Measurements from ENCODE around the gene BEND3. TPM values are rescaled to one million over a fixed set of nuclear protein-coding genes. Genes with fewer than 3 reads are reported as not detected.

The BEND3 gene
- total RNA-seq, 2 experiments from 2014 or later: 5.8 to 6.3 TPM

- Mint-ChIP-seq H3K4me3 (peak overlapping the region; percentile 72), H3K27me3 (peaks cover 7% of the 10 kb centered on the region), H3K27ac (peak overlapping the region; percentile 75), H3K4me1 (ENCODE audit: low read depth) (peaks cover 16% of the 10 kb centered on the region), H3K9me3 (no peaks in the 10 kb centered on the region), H3K36me3 (ENCODE audit: low read depth) (no peaks in the 10 kb centered on the region)
- POLR2A ChIA-PET: interaction anchor here (0.5 to 1.5 kb wide), 6 partner anchors 9 to 782 kb away, joined by 3 to 7 read pairs (median 3); partner anchors contain the start of gene MTRES1
- TF ChIP-seq CTCF (IDR thresholded peaks at IDR 0.05): no peak
- CTCF ChIA-PET: interaction anchor here (0.7 to 1.2 kb wide), 6 partner anchors 88 to 558 kb away, joined by 3 to 7 read pairs (median 3); partner anchors contain the start of genes MTRES1 and PDSS2
- DNase-seq (peak; percentile 49), ATAC-seq (peak; percentile 10)
- intact Hi-C loops (cut with micrococcal nuclease): no loop called here
These were observed 496 bp upstream of the BEND3 start for GRCh38 chr6:107115695-107116327.

- Mint-ChIP-seq H3K4me1 (ENCODE audit: low read depth) (peaks cover 16% of the 10 kb centered on the region), H3K9me3 (no peaks in the 10 kb centered on the region), H3K27ac (peak overlapping the region; percentile 76), H3K36me3 (ENCODE audit: low read depth) (no peaks in the 10 kb centered on the region), H3K27me3 (peaks cover 7% of the 10 kb centered on the region), H3K4me3 (peak overlapping the region; percentile 79)
- CTCF ChIA-PET: interaction anchor here (0.6 to 2.1 kb wide), 17 partner anchors 11 to 655 kb away, joined by 3 to 21 read pairs (median 3); partner anchors contain the start of genes MTRES1, PDSS2 and SOBP
- DNase-seq: peak; percentile 66
- POLR2A ChIA-PET: interaction anchor here (0.6 to 1.6 kb wide), 3 partner anchors 16 to 84 kb away, joined by 3 to 6 read pairs (median 3); no protein-coding TSS in a partner anchor
- TF ChIP-seq CTCF (IDR thresholded peaks at IDR 0.05): peak; percentile 93
- peak; percentile 64 for ATAC-seq
- intact Hi-C loops (cut with micrococcal nuclease): no loop called here
These were observed 946 bp downstream of the BEND3 start for GRCh38 chr6:107114213-107114925.

- POLR2A ChIA-PET: no interaction called here
- CTCF ChIA-PET: no interaction called here
These were observed 5.1 kb downstream of the BEND3 start for GRCh38 chr6:107110200-107110599.

GRCh38 chr6:107108201-107108890 lies 7.0 kb downstream of the BEND3 start:
- TF ChIP-seq CTCF (IDR thresholded peaks at IDR 0.05): no peak
- intact Hi-C loops (cut with micrococcal nuclease): no loop called here
- H3K36me3 Mint-ChIP-seq (ENCODE audit: low read depth): no peaks in the 10 kb centered on the region
- ChIA-PET POLR2A (interaction anchor here (0.8 kb wide), 1 partner anchor 10 kb away, joined by 3 read pairs; no protein-coding TSS in a partner anchor), CTCF (interaction anchor here (0.9 kb wide), 1 partner anchor 68 kb away, joined by 3 read pairs; no protein-coding TSS in a partner anchor)
- no peak for DNase-seq
- no peaks in the 10 kb centered on the region for H3K27me3 Mint-ChIP-seq
- H3K9me3 Mint-ChIP-seq: no peaks in the 10 kb centered on the region
- ATAC-seq: no peak
- H3K4me1 Mint-ChIP-seq (ENCODE audit: low read depth): peaks cover under 1% of the 10 kb centered on the region
- H3K27ac Mint-ChIP-seq: no peak overlapping the region
- no peak overlapping the region for H3K4me3 Mint-ChIP-seq

More at GRCh38 chr6:107110200-107110599, 5.1 kb downstream of the BEND3 start:
- intact Hi-C loops (cut with micrococcal nuclease): no loop called here
- TF ChIP-seq CTCF (IDR thresholded peaks at IDR 0.05): no peak
- DNase-seq (no peak), ATAC-seq (no peak)
- no peak overlapping the region for H3K27ac Mint-ChIP-seq
- H3K4me3 Mint-ChIP-seq: no peak overlapping the region
- no peaks in the 10 kb centered on the region for H3K27me3 Mint-ChIP-seq
- no peaks in the 10 kb centered on the region for H3K9me3 Mint-ChIP-seq
- H3K4me1 Mint-ChIP-seq (ENCODE audit: low read depth): peaks cover 3% of the 10 kb centered on the region
- H3K36me3 Mint-ChIP-seq (ENCODE audit: low read depth): no peaks in the 10 kb centered on the region

All from activated CD8-positive, alpha-beta T cell treated with anti-CD3 and anti-CD28 coated beads for 36 hours (primary cell).